ENCODE results near the gene CCDC200.
"Not testable (repeated sequence)": the region's sequence is repeated elsewhere in the genome, so short reads cannot be mapped to it uniquely, and the experiment has no call there.

Gene CCDC200

GRCh38 chr17:43233263-43233662, 4.8 kb upstream of the CCDC200 start:
- POLR2A ChIA-PET; CTCF ChIA-PET; H3K36me3 ChIP-seq (ENCODE audit: control insufficient read depth in 2 of 2, insufficient read depth in 1 of 2, low read length in 2 of 2); H3K27ac ChIP-seq (ENCODE audit: extremely low read depth, low read depth, low read length); H3K4me3 ChIP-seq (ENCODE audit: low read depth, low read length); H3K4me1 ChIP-seq (ENCODE audit: control insufficient read depth, insufficient read depth, low read length); H3K9me3 ChIP-seq (ENCODE audit: control insufficient read depth, insufficient read depth, low read depth, low read length): not testable (repeated sequence)
- TF ChIP-seq ZNF596 (tag by site-specific recombination; IDR thresholded peaks at IDR 0.05): peak; percentile 92

DNA sequence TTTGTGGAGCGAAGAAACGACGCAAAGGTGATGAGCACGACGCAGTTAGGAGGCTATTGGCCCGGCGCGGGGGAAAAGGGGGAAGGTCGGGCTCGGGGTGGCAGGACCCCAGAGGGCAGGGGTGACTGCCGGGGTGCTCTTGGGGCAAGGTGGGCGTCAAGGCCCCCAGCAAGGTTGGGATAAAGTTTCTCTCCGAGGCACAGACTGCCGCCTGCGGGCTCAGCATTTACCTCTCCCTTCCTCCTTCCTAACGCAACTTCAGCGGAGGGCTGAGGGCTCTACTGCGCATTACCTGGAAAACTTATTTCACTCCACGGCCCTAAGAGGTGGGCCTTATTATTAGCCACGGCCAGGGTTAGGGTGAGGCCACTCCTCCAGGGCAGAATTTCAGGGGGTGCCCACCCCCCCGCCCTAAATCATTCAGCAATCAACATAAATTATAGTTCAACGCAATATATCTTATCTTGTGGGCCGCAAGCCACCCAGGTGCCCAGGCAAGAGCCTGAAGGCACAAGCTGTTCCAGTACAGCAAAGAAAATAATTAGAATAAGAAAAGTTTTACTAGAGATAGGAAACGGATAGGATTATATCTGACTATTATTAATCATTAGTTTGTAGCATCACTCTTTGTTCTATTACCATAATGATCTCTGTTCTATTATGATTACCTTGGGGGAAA, 3.7 kb upstream of the CCDC200 start:
- H3K9me3 ChIP-seq (ENCODE audit: control insufficient read depth, insufficient read depth, low read depth, low read length); H3K27ac ChIP-seq (ENCODE audit: extremely low read depth, low read depth, low read length); CTCF ChIA-PET; H3K4me1 ChIP-seq (ENCODE audit: control insufficient read depth, insufficient read depth, low read length); POLR2A ChIA-PET; H3K36me3 ChIP-seq (ENCODE audit: control insufficient read depth in 2 of 2, insufficient read depth in 1 of 2, low read length in 2 of 2); H3K4me3 ChIP-seq (ENCODE audit: low read depth, low read length): not testable (repeated sequence)

DNA sequence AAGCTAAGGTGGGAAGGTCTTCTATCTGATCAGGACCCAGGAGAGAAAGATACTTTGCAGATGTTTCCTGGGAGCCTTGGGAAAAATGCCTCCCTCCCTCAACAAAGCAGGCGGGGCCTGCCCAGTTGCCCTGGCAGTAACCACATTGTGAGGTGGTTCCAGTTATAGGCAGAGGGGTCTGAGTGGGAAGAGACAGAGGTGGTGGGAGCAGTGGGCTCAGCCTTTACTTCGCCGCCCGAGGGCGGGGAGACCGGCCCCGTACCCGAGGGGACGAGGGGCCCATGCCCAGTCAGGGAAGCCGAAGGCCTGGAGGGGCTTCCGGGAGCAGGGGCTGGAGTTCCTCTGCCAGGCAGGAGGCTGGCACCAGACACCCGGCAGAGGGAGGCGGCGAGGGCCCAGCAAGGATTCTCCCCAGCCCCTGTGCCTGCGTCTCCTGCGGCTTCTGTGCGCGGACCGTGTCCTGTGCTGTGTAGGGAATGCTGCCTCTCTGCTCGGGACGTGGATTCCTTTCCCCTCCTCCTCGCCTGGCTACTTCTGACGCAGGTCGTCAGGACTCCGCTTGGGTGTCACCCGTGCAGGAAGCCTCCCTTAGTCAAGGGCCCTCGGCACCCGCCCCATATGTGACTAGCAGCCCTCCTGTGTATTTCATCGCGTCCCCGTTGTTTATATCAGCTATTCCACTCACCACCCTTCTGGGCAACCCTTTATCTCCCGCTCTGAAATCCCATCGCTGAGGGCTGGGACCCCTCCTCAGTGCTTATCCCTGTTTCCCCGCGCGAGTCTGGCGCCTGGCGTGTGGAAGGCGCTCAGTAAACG, 3.0 kb upstream of the CCDC200 start:
- H3K9me3 ChIP-seq (ENCODE audit: control insufficient read depth, insufficient read depth, low read depth, low read length); H3K4me3 ChIP-seq (ENCODE audit: low read depth, low read length); H3K4me1 ChIP-seq (ENCODE audit: control insufficient read depth, insufficient read depth, low read length); H3K36me3 ChIP-seq (ENCODE audit: control insufficient read depth in 2 of 2, insufficient read depth in 1 of 2, low read length in 2 of 2); POLR2A ChIA-PET; CTCF ChIA-PET: not testable (repeated sequence)
- peak overlapping the region; percentile 12; the same call in 1 of the 2 replicates for H3K27ac ChIP-seq (ENCODE audit: extremely low read depth, low read depth, low read length)

DNA sequence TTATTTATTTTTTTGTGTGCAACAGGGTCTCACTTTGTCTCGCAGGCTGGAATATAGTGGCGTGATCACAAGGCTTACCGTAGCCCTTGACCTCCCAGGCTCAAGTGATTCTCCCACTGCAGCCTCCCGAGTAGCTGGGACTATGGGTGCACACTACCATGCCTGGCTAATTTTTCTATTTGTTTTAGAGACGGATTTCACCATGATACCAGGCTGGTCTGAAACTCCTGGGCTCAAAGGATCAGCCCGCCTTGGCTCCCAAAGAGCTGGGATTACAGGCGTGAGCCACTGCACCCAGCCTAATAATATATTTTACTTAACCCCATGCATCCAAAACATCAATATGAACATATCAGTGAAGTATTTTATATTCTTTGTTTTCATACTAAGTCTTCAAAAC, 2.0 kb downstream of the CCDC200 start:
- Histone ChIP-seq H3K4me1 (ENCODE audit: control insufficient read depth, insufficient read depth, low read length) (no peaks in the 10 kb centered on the region), H3K4me3 (ENCODE audit: low read depth, low read length) (no peak overlapping the region), H3K36me3 (ENCODE audit: control insufficient read depth in 2 of 2, insufficient read depth in 1 of 2, low read length in 2 of 2) (peaks cover 0 to 3% of the 10 kb centered on the region in 2 experiments; a peak in 2 of 3 replicates), H3K9me3 (ENCODE audit: control insufficient read depth, insufficient read depth, low read depth, low read length) (no peaks in the 10 kb centered on the region), H3K27ac (ENCODE audit: extremely low read depth, low read depth, low read length) (no peak overlapping the region)
- TF ChIP-seq, protein P1, sequence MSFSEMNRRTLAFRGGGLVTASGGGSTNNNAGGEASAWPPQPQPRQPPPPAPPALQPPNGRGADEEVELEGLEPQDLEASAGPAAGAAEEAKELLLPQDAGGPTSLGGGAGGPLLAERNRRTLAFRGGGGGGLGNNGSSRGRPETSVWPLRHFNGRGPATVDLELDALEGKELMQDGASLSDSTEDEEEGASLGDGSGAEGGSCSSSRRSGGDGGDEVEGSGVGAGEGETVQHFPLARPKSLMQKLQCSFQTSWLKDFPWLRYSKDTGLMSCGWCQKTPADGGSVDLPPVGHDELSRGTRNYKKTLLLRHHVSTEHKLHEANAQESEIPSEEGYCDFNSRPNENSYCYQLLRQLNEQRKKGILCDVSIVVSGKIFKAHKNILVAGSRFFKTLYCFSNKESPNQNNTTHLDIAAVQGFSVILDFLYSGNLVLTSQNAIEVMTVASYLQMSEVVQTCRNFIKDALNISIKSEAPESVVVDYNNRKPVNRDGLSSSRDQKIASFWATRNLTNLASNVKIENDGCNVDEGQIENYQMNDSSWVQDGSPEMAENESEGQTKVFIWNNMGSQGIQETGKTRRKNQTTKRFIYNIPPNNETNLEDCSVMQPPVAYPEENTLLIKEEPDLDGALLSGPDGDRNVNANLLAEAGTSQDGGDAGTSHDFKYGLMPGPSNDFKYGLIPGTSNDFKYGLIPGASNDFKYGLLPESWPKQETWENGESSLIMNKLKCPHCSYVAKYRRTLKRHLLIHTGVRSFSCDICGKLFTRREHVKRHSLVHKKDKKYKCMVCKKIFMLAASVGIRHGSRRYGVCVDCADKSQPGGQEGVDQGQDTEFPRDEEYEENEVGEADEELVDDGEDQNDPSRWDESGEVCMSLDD (tag by site-specific recombination; IDR thresholded peaks at IDR 0.05): no peak
- TF ChIP-seq ZFP41 (tag by site-specific recombination; IDR thresholded peaks at IDR 0.05; ENCODE audit: borderline replicate concordance): no peak
- no peak for TF ChIP-seq ZBTB21 (tag by site-specific recombination; IDR thresholded peaks at IDR 0.05)
- TF ChIP-seq ZNF19 (tag by site-specific recombination; IDR thresholded peaks at IDR 0.05; ENCODE audit: low read depth): no peak
- TF ChIP-seq ZNF585B (tag by site-specific recombination; IDR thresholded peaks at IDR 0.05): no peak
- TF ChIP-seq ZNF155 (tag by site-specific recombination; IDR thresholded peaks at IDR 0.05): no peak
- no peak for TF ChIP-seq SP7 (tag by site-specific recombination; IDR thresholded peaks at IDR 0.05)
- no peak for TF ChIP-seq ZNF211 (tag by site-specific recombination; IDR thresholded peaks at IDR 0.05; ENCODE audit: low read depth)
- no peak for TF ChIP-seq ZSCAN18 (tag by site-specific recombination; IDR thresholded peaks at IDR 0.05)
- TF ChIP-seq ZNF214 (tag by site-specific recombination; IDR thresholded peaks at IDR 0.05; ENCODE audit: borderline replicate concordance): no peak
- no peak for TF ChIP-seq PBX3 (CRISPR knock-in tag; IDR thresholded peaks at IDR 0.05)
- TF ChIP-seq ZNF138 (tag by site-specific recombination; IDR thresholded peaks at IDR 0.05; ENCODE audit: borderline replicate concordance): no peak
- TF ChIP-seq ZXDB (tag by site-specific recombination; IDR thresholded peaks at IDR 0.05): no peak
- no peak for TF ChIP-seq ZNF629 (tag by site-specific recombination; IDR thresholded peaks at IDR 0.05)
- TF ChIP-seq ZNF26 (tag by site-specific recombination; IDR thresholded peaks at IDR 0.05): no peak
- no peak for TF ChIP-seq ZNF555 (tag by site-specific recombination; conservative IDR thresholded peaks at IDR 0.05)
- no peak for TF ChIP-seq ZSCAN30 (tag by site-specific recombination; IDR thresholded peaks at IDR 0.05)
- ChIA-PET POLR2A (interaction anchor here (0.9 kb wide), 1 partner anchor 89 kb away, joined by 4 read pairs; no protein-coding TSS in a partner anchor), CTCF (interaction anchor here (0.7 to 0.9 kb wide), 2 partner anchors 27 to 93 kb away, joined by 3 read pairs; no protein-coding TSS in a partner anchor)

All from HEK293 (cell line).